AG08395 (cell line): ENCODE results near the gene EMC7.

Experiments
- DNase-seq: peaks from one replicate; pipeline ENCODE4 v3.0.0; 2012; ENCODE audit warnings: mixed read lengths, low spot score

The EMC7 gene

GRCh38 chr15:34038023-34038870 lies 63.4 kb downstream of the EMC7 start:
- peak; percentile 90 for DNase-seq
